Stomach (tissue), 4 donors: ENCODE results near the gene SCLT1.

ENCODE experiments used
- CTCF ChIP-seq, 7 experiments: fragments of 450-650 bp in 4 of 7; fragments of 200-600 bp in 3 of 7; sonication (generic) in 3 of 7; IDR thresholded peaks; one replicate each; pipeline ENCODE4 v1.5.1; 2016 to 2019; ENCODE audit warnings: antibody characterized with exemption in 7 of 7, control low read depth in 2 of 7, mild to moderate bottlenecking in 1 of 7
- EP300 ChIP-seq: sonication (generic); formaldehyde crosslinking; IDR thresholded peaks from one replicate; pipeline ENCODE4 v1.6.1; 2017; ENCODE audit warnings: antibody characterized with exemption
- POLR2A ChIP-seq, 4 donors: fragments of 450-650 bp; IDR thresholded peaks; one replicate each; pipeline ENCODE4 v1.6.1; 2016; ENCODE audit warnings: antibody characterized with exemption in 4 of 4, control low read depth in 2 of 4, mild to moderate bottlenecking in 1 of 4, moderate library complexity in 1 of 4
- POLR2AphosphoS5 ChIP-seq, 3 donors: sonication (generic); formaldehyde crosslinking; IDR thresholded peaks; one replicate each; pipeline ENCODE4 v1.6.1; 2016; ENCODE audit warnings: antibody characterized with exemption in 3 of 3

- no peak for TF ChIP-seq POLR2AphosphoS5 (IDR thresholded peaks at IDR 0.05)
- no peak for TF ChIP-seq EP300
- no peak for TF ChIP-seq POLR2A (IDR thresholded peaks at IDR 0.05)
- TF ChIP-seq CTCF (IDR thresholded peaks at IDR 0.05): no peak
Measured at GRCh38 chr4:128978985-128979384, 114.4 kb downstream of the SCLT1 start.
